Glutamatergic neuron (in vitro differentiated cells): Measurements from ENCODE around the gene MAT2A. TPM values are rescaled to one million over a fixed set of nuclear protein-coding genes. Genes with fewer than 3 reads are reported as not detected.

Source experiments
- DNase-seq: peaks from one replicate; pipeline ENCODE4 v3.0.0; 2022
- H3K27ac Mint-ChIP-seq: one replicate; pipeline ENCODE4 v1.8.0; 2020; ENCODE audit warnings: mild to moderate bottlenecking, mixed read lengths, inconsistent platforms; ENCODE audit not compliant: unreplicated experiment
- H3K27me3 Mint-ChIP-seq: one replicate; pipeline ENCODE4 v1.8.0; 2020; ENCODE audit warnings: mild to moderate bottlenecking, moderate library complexity, mixed read lengths, inconsistent platforms; ENCODE audit not compliant: unreplicated experiment
- H3K36me3 Mint-ChIP-seq: one replicate; pipeline ENCODE4 v1.8.0; 2020; ENCODE audit warnings: mild to moderate bottlenecking, mixed read lengths, inconsistent platforms; ENCODE audit not compliant: unreplicated experiment
- H3K4me1 Mint-ChIP-seq: one replicate; pipeline ENCODE4 v1.8.0; 2020; ENCODE audit warnings: mild to moderate bottlenecking, low read depth, mixed read lengths, inconsistent platforms; ENCODE audit not compliant: unreplicated experiment
- H3K4me3 Mint-ChIP-seq: one replicate; pipeline ENCODE4 v1.8.0; 2020; ENCODE audit warnings: mild to moderate bottlenecking, mixed read lengths, inconsistent platforms; ENCODE audit not compliant: unreplicated experiment
- H3K9me3 Mint-ChIP-seq: one replicate; pipeline ENCODE4 v1.8.0; 2020; ENCODE audit warnings: mild to moderate bottlenecking, moderate library complexity, mixed read lengths, inconsistent platforms; ENCODE audit not compliant: unreplicated experiment
- total RNA-seq: library from RNA; stranded (reverse); fragmentation: NEBNext Ultra II Directional; extraction: Animal tissue kit (Norgen Biotek cat#: 25700); gene quantifications from one replicate; pipeline ENCODE4 v1.2.1, GENCODE V29; 2021; ENCODE audit not compliant: unreplicated experiment
- TF ChIP-seq, protein P1 (sequence below): fragments of 200-600 bp; sonication (generic); IDR thresholded peaks from one replicate; pipeline ENCODE4 v1.5.0; 2021; ENCODE audit not compliant: partially characterized antibody, unreplicated experiment

MAT2A gene
- total RNA-seq, 1 donor from 2014 or later, result 302 TPM

DNA sequence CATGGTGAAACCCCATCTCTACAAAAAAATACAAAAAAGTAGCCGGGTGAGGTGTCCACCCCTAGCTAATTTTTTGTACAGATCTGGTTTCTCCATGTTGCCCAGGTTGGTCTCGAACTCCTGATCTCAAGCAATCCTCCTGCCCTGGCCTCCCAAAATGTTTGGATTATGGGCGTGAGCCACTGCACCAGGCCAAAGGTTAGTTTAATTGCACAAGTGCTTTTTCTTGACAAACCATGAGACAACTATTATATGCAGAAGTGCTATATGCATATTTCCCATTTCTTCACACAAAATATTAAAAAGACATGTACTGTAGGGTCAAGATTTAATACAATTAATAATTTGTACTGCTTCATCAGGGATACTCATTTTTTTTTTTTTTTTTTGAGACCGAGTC is 27.3 kb downstream of the MAT2A start:
- Mint-ChIP-seq H3K27me3 (peaks cover 8% of the 10 kb centered on the region), H3K9me3 (peaks cover 5% of the 10 kb centered on the region), H3K36me3 (no peaks in the 10 kb centered on the region), H3K4me3 (no peak overlapping the region), H3K27ac (no peak overlapping the region), H3K4me1 (no peaks in the 10 kb centered on the region)
- no peak for DNase-seq
- TF ChIP-seq, protein P1, sequence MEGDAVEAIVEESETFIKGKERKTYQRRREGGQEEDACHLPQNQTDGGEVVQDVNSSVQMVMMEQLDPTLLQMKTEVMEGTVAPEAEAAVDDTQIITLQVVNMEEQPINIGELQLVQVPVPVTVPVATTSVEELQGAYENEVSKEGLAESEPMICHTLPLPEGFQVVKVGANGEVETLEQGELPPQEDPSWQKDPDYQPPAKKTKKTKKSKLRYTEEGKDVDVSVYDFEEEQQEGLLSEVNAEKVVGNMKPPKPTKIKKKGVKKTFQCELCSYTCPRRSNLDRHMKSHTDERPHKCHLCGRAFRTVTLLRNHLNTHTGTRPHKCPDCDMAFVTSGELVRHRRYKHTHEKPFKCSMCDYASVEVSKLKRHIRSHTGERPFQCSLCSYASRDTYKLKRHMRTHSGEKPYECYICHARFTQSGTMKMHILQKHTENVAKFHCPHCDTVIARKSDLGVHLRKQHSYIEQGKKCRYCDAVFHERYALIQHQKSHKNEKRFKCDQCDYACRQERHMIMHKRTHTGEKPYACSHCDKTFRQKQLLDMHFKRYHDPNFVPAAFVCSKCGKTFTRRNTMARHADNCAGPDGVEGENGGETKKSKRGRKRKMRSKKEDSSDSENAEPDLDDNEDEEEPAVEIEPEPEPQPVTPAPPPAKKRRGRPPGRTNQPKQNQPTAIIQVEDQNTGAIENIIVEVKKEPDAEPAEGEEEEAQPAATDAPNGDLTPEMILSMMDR, result no peak

DNA sequence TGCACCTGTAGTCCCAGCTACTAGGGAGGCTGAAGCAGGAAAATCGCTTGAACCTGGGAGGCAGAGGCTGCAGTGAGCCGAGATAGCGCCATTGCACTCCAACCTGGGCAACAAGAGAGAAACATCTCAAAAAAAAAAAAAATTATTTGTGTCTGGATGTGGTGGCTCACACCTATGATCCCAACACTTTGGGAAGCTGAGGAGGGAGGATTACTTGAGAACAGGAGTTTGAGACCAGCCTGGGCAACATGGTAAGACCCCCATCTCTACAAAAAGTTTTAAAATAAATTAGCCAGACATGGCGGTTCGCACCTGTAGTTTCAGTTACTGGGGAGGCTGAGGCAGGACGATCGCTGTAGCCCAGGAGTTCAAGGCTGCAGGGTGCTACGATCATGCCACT is 36.8 kb downstream of the MAT2A start:
- DNase-seq, result no peak
- H3K4me1 Mint-ChIP-seq, result peaks cover 10% of the 10 kb centered on the region
- peaks cover 5% of the 10 kb centered on the region for H3K27me3 Mint-ChIP-seq
- no peaks in the 10 kb centered on the region for H3K36me3 Mint-ChIP-seq
- H3K4me3 Mint-ChIP-seq, result no peak overlapping the region
- TF ChIP-seq, protein P1, result no peak
- no peak overlapping the region for H3K27ac Mint-ChIP-seq
- H3K9me3 Mint-ChIP-seq, result peaks cover 3% of the 10 kb centered on the region

DNA sequence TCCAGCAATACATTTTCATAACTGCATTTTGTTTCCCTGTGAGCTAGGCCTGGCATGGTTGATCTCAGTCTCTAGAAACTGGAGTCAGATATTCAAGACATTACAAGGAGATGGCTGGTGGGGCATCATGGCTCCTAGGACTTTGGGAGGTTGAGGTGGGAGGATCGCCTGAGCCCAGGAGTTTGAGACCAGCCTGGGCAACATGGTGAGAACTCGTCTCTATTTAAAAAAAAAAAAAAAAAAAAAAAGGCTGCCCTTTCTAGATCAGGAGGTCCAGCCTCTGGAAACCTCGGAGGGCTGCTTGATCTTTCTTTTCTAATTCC is 38.1 kb downstream of the MAT2A start:
- H3K4me3 Mint-ChIP-seq, result no peak overlapping the region

DNA sequence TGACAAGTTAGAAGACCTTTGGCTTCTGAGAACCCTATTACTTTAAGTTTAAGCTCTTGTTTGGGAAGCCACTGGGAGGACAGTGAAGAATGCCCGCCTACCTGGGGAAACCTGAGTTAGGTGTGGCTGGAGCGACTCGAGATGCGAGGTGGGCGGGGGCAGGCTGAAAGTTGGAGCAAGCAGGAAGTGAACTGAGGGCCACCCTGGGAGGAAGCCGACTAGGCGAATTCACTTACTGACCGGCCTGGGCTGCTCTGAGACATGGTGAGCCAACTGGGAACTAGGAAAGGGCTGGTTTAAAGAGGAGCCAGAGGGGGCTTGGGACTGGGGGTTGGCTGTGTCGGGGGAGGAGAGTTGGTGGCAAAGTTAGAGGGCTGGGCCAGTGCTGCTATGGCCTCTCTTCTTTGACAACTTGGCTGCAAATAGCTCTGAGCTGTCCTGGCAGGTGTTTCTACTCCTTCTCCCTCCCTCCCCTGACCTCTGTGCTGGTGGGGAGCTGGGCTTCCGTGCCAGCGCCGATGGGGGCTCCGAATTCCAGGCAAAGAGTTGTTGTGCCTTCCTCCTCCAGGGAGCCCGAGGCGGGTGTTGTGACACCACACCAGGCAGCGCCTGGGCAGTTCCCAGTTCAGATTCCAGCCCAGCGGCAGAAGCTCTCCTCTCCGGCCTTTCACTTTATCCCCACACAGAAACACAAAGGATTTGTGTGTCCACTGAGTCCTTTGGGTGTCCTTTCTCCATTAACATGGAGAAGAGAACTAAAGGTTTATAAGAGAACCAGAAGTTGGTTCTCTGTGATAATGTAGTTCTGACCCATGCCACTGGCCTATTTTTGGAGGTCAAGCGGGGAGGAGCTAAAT is 38.6 kb downstream of the MAT2A start, which contains the start of gene VAMP8:
Gene VAMP8, plus strand, starts transcription at position 201 of the 857 bp plus-strand sequence. Its CDS starts 61 bp downstream, at position 262.
- H3K27ac Mint-ChIP-seq, result peak within 1 kb of the TSS; percentile 64
- H3K9me3 Mint-ChIP-seq, result peaks cover 2% of the 10 kb centered on the region
- peaks cover 10% of the 10 kb centered on the region for H3K4me1 Mint-ChIP-seq
- TF ChIP-seq, protein P1, result no peak
- DNase-seq, result no peak
- no peaks in the 10 kb centered on the region for H3K36me3 Mint-ChIP-seq
- peaks cover 6% of the 10 kb centered on the region for H3K27me3 Mint-ChIP-seq
- no peak within 1 kb of the TSS for H3K4me3 Mint-ChIP-seq

More for the DNA sequence above, 38.1 kb downstream of the MAT2A start:
- Mint-ChIP-seq H3K27me3 (peaks cover 7% of the 10 kb centered on the region), H3K9me3 (peaks cover 2% of the 10 kb centered on the region), H3K36me3 (no peaks in the 10 kb centered on the region), H3K4me1 (peaks cover 10% of the 10 kb centered on the region), H3K27ac (no peak overlapping the region)
- DNase-seq, result no peak
- TF ChIP-seq, protein P1, result no peak
